Measurements from ENCODE around the gene KCNK10.

DNA sequence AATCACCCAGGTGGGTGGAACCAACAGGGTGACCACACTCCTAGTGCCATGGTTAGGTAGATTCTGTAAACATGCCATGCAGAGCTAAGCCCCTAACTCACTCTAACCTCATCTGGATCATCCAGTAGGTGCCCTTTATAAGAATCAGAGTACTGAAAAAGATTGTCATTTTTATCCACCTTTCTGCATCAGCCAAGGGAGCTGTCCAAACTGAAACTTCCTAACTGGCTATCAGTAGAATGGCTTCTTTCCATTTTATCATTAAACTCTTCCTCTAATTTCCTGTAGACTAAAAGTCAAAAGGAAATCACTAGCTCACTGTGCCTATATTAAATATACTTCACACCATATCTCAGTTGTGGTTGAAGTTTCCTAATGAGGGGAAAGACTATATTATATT, 6.5 kb downstream of the KCNK10 start:
- no peak for TF ChIP-seq CTCF (conservative IDR thresholded peaks at IDR 0.05)
- TF ChIP-seq ZFX (IDR thresholded peaks at IDR 0.05), result no peak
